ENCODE results near the gene C1QC.

- TF ChIP-seq CTCF (IDR thresholded peaks at IDR 0.05) (no peak), POLR2A (IDR thresholded peaks at IDR 0.05) (no peak)
Observed at GRCh38 chr1:22627331-22627730, 16.1 kb upstream of the C1QC start.
